Measurements from ENCODE around the gene TRPV2.
"Not testable (repeated sequence)": the region's sequence is repeated elsewhere in the genome, so short reads cannot be mapped to it uniquely, and the experiment has no call there.

The TRPV2 gene

GRCh38 chr17:16435925-16436886 lies 20.8 kb downstream of the TRPV2 start:
- DNase-seq (ENCODE audit: low read depth in 2 of 2), result no peak

- DNase-seq (ENCODE audit: low read depth in 2 of 2), result no peak
Observed at GRCh38 chr17:16437083-16437482, 21.7 kb downstream of the TRPV2 start.

- DNase-seq (ENCODE audit: low read depth in 2 of 2), result no peak
Observed at GRCh38 chr17:16438173-16438556, 22.8 kb downstream of the TRPV2 start.

GRCh38 chr17:16438557-16439302 lies 23.4 kb downstream of the TRPV2 start:
- peak; percentile 86 to 92 for DNase-seq (ENCODE audit: low read depth in 2 of 2)

- DNase-seq (ENCODE audit: low read depth in 2 of 2), result no peak
Observed at GRCh38 chr17:16439303-16439791, 24.0 kb downstream of the TRPV2 start.

GRCh38 chr17:16439811-16440351 lies 24.5 kb downstream of the TRPV2 start:
- no peak for DNase-seq (ENCODE audit: low read depth in 2 of 2)

GRCh38 chr17:16440354-16440753 lies 25.0 kb downstream of the TRPV2 start:
- not testable (repeated sequence) for DNase-seq (ENCODE audit: low read depth in 2 of 2)

GRCh38 chr17:16440901-16441629 lies 25.7 kb downstream of the TRPV2 start:
- DNase-seq (ENCODE audit: low read depth in 2 of 2), result no peak

GRCh38 chr17:16442141-16442540 lies 26.8 kb downstream of the TRPV2 start:
- DNase-seq (ENCODE audit: low read depth in 2 of 2), result no peak

GRCh38 chr17:16442594-16443510 lies 27.5 kb downstream of the TRPV2 start:
- no peak for DNase-seq (ENCODE audit: low read depth in 2 of 2)

GRCh38 chr17:16443511-16444257 lies 28.3 kb downstream of the TRPV2 start:
- DNase-seq (ENCODE audit: low read depth in 2 of 2), result no peak

- DNase-seq (ENCODE audit: low read depth in 2 of 2), result no peak
Observed at GRCh38 chr17:16444258-16444886, 29.0 kb downstream of the TRPV2 start.

- no peak for DNase-seq (ENCODE audit: low read depth in 2 of 2)
Observed at GRCh38 chr17:16446338-16446983, 31.1 kb downstream of the TRPV2 start.

- DNase-seq (ENCODE audit: low read depth in 2 of 2), result no peak
Observed at GRCh38 chr17:16447676-16448075, 32.3 kb downstream of the TRPV2 start.

GRCh38 chr17:16448490-16448889 lies 33.1 kb downstream of the TRPV2 start:
- DNase-seq (ENCODE audit: low read depth in 2 of 2), result no peak

- no peak for DNase-seq (ENCODE audit: low read depth in 2 of 2)
Observed at GRCh38 chr17:16449121-16449570, 33.8 kb downstream of the TRPV2 start.

GRCh38 chr17:16450028-16450427 lies 34.7 kb downstream of the TRPV2 start:
- no peak for DNase-seq (ENCODE audit: low read depth in 2 of 2)

- DNase-seq (ENCODE audit: low read depth in 2 of 2), result not testable (repeated sequence)
Observed at GRCh38 chr17:16452268-16452667, 36.9 kb downstream of the TRPV2 start.

GRCh38 chr17:16453493-16453851 lies 38.1 kb downstream of the TRPV2 start:
- DNase-seq (ENCODE audit: low read depth in 2 of 2), result no peak

All from stimulated activated CD8-positive, alpha-beta memory T cell treated with anti-CD3 and anti-CD28 coated beads, Interleukin-2, amount 100 ng/mL, for 1 hour (primary cell).